Ramos (cell line): ENCODE data around the gene STX1B.

Experiments used
- in situ Hi-C: fragments of 300-500 bp; cut with MboI; formaldehyde crosslinking; loops from one replicate; pipeline ENCODE4 v1.14.3; 2022; ENCODE audit warnings: low sequenced_read_pairs; ENCODE audit not compliant: unreplicated experiment

The STX1B gene

GRCh38 chr16:30958175-30959079 is 52.0 kb downstream of the STX1B start:
- in situ Hi-C loops: loop anchor here (10.0 kb wide), 1 partner anchor 906 kb away; no protein-coding TSS in a partner anchor

GRCh38 chr16:30957456-30958174 is 52.8 kb downstream of the STX1B start, which contains the start of gene SETD1A:
TSS of gene SETD1A (plus strand) at chr16:30957754. CDS start at chr16:30958732, 978 bp downstream.
- in situ Hi-C loops: loop anchor here (10.0 kb wide), 1 partner anchor 907 kb away; no protein-coding TSS in a partner anchor

GRCh38 chr16:30956601-30957455 is 53.6 kb downstream of the STX1B start:
- in situ Hi-C loops: loop anchor here (10.0 kb wide), 1 partner anchor 908 kb away; no protein-coding TSS in a partner anchor

- in situ Hi-C loops: loop anchor here (10.0 kb wide), 1 partner anchor 910 kb away; no protein-coding TSS in a partner anchor
Observed at GRCh38 chr16:30954993-30955392, 55.4 kb downstream of the STX1B start.

- in situ Hi-C loops: loop anchor here (10.0 kb wide), 1 partner anchor 911 kb away; no protein-coding TSS in a partner anchor
Observed at GRCh38 chr16:30953511-30954124, 56.8 kb downstream of the STX1B start.

GRCh38 chr16:30953111-30953510 is 57.3 kb downstream of the STX1B start:
- in situ Hi-C loops: loop anchor here (10.0 kb wide), 1 partner anchor 912 kb away; no protein-coding TSS in a partner anchor

GRCh38 chr16:30951750-30952149 is 58.7 kb downstream of the STX1B start:
- in situ Hi-C loops: loop anchor here (10.0 kb wide), 1 partner anchor 913 kb away; no protein-coding TSS in a partner anchor

- in situ Hi-C loops: loop anchor here (10.0 kb wide), 1 partner anchor 914 kb away; no protein-coding TSS in a partner anchor
Observed at GRCh38 chr16:30951193-30951592, 59.2 kb downstream of the STX1B start.

- in situ Hi-C loops: loop anchor here (10.0 kb wide), 1 partner anchor 914 kb away; no protein-coding TSS in a partner anchor
Observed at GRCh38 chr16:30950516-30951065, 59.8 kb downstream of the STX1B start.

GRCh38 chr16:30949650-30950515 is 60.6 kb downstream of the STX1B start:
- in situ Hi-C loops: loop anchor here (10.0 kb wide), 1 partner anchor 915 kb away; no protein-coding TSS in a partner anchor

- in situ Hi-C loops: no loop called here
Observed at GRCh38 chr16:30948667-30949649, 61.5 kb downstream of the STX1B start, which contains the start of gene ORAI3. TSS of gene ORAI3 (plus strand) at chr16:30949068. CDS start at chr16:30949290, 222 bp downstream.

GRCh38 chr16:30947859-30948666 is 62.4 kb downstream of the STX1B start:
- in situ Hi-C loops: no loop called here

- in situ Hi-C loops: no loop called here
Observed at GRCh38 chr16:30947541-30947858, 62.9 kb downstream of the STX1B start.

GRCh38 chr16:30946671-30947540 is 63.5 kb downstream of the STX1B start:
- in situ Hi-C loops: no loop called here

- in situ Hi-C loops: no loop called here
Observed at GRCh38 chr16:30944352-30944751, 66.1 kb downstream of the STX1B start.
